GM21423 (cell line): ENCODE measurements around the gene DISP3.

Experiments
- ATAC-seq: cut with Tn5 transposase; IDR thresholded peaks from one replicate; pipeline ENCODE4 v1.9.1; 2021; ENCODE audit warnings: mild to moderate bottlenecking, moderate library complexity; ENCODE audit not compliant: unreplicated experiment

DISP3 gene

DNA sequence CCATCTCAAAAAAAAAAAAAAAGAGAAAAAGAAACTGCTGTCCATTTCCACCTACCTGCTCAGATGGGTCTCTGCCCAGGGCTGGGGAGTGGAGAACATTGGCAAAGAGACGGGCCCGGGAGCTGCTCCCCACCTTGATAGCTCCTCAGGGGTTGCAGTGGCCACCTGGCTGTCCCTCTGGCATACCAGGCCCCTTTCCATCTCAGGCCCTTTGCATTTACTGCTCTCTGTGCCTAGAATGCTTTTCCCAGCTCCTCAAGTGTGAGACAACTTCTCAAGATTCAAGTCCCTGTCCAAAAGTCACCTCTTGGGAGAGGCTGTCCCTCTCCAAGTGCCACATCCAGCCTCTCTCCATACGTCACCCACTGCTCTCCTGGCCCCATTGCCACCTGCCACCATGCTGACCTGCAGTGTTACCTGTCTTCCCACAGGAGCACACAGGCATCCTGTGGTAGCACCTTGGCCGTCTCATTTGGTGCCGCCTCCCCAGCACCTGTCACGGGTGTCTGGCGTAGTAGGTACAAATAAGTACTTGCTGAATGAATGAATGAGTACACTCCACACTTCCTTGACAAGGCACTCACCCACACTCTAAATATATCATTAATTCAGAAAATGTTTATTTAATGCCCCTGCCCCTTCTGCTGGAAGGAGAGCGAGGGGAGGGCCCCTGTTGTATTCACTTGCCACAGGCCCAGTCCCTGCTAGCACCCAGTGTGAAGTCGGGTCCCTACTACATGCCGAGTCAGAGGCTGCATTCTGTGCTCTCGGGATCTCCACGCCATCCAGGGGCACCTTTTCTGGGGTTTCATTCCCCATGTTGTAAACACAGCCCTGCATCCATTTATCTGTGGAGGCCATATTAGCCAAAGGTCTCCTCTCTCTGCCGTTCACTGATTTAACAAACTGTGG is 48.8 kb downstream of the DISP3 start:
- no peak for ATAC-seq

DNA sequence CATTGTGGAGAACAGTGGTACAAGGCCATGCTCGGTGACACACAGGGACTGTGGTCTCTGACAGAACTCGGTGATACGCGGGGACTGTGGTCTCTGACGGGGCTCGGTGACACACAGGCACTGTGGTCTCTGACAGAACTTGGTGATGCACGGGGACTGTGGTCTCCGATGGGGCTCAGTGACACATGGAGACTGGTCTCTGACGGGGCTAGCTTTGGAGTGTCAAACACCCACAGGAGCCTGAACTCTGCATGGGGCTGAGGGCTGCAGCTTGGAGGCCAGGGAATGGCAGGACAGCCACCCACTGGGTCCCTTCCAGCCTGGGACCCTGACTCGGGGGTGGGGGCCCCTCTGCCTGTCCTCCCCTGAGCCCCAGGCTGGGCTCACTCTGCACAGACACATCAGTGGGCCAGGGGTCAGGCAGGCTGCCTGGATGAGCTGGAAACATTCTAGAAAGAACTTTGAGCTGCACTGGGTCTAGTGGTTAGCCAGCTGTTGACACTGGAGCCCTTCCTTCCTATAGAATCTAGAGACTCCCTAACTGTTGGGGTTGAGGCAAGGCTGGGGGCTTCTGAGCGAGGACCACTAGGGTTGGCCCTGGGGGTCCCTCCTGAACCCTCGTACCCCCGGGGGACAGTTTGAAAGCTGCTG is 49.8 kb downstream of the DISP3 start:
- no peak for ATAC-seq

DNA sequence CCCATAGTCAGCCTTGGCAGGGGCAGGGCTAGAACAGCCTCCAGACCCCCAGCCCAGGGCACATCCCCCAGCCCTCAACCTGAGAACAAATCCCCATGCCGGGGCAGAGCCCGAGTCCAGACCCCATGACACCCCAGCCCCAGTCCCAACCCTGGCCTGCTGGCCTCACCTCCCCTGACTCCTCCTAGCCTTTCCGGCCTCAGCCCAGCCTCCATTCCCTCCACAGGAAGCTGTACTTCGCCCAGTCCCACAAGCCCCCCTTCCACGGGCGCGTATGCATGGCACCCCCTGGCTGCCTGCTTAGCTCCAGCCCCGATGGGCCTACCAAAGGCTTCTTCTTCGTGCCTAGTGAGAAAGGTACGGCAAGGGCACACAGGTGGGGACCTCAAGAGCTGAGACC is 50.4 kb downstream of the DISP3 start:
- ATAC-seq: no peak

DNA sequence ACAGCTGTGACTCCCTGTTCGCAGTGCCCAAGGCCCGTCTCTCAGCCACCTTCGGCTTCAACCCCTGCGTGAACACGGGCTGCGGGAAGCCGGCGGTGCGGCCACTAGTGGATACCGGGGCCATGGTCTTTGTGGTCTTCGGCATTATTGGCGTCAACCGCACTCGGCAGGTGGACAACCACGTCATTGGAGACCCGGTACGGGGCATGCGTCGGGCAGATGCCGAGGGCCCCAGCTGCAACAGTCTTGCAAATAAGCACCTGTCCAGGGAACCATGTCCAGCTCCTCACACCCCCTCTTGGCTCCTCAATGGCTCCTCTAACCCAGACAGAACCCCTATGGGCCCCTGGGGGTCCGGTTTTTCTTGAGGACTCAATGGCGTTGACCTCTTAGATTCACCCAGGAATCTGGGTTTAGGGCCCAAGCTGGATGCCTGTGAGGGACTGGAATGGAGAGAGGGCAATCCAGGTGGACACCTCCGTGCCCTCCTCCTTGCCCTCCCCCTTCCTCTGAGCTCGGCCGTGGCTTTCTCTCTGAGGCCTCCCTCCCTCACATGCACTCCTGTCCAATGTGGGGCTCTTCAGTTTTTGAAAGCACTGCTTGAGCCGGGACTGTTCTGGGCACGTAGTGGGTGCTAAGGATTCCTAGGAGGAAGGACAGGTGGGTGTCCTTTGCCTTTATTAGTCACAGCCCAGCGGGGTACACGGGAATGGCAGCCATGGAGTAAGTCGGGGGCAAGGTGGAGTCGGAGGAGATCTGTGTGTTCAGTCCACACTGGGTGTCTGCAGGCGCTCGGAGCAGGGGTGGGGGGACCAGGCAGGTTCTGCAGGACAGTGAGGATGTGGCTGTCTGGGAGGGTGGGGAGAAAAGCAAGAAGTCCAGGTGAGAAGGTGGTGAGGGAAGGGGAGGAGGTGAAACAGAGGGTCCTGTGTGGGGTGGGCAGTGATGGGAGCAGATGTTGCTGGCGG is 51.1 kb downstream of the DISP3 start:
- ATAC-seq: no peak

DNA sequence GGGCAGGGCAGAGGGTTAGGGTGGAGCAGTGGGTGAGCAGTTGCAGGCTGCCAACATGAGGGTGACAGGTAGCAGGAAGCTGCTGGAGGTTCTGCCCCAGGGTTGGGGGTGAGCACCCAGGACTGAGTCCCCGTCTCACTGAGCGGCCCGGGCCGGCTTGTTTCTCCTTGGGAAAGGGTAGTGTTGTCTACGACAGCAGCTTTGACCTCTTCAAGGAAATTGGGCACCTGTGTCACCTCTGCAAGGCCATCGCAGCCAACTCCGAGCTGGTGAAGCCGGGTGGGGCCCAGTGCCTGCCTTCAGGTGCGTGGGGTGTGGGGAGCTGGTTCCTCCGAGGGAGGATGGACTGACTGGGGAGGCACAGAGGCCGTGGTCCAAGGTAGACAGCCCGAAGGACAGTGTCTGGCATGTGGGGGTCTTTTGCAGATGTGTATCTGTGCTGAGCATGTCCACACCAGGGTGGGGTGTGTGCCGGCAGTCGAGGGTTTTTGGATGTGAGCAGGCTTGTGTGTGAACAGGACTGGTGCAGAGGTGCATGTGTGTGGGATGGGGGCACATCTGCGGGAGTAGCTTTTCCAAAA is 51.9 kb downstream of the DISP3 start:
- no peak for ATAC-seq

DNA sequence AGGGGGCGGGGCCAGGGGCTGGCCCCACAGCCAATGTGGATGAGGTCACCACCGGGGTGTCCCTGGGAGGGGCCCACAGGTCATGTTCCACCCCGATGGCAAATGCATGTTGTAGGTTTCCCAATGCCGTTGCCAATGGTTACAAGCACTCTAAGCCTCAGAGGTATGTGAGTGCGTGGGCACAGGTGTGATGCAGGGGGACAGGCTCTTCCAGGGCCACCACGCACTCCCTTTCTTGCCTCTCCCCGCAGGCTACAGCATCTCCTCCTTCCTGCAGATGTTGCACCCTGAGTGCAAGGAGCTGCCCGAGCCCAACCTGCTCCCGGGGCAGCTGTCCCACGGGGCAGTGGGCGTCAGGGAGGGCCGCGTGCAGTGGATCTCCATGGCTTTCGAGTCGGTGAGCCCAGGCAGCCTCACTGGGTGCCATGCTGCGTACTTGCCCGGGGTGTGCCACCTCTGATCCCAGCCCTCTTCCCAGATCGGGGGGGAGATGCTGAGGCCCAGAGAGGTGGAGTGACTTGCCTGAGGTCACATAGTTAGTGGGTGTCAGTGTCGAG is 52.4 kb downstream of the DISP3 start:
- ATAC-seq: no peak

DNA sequence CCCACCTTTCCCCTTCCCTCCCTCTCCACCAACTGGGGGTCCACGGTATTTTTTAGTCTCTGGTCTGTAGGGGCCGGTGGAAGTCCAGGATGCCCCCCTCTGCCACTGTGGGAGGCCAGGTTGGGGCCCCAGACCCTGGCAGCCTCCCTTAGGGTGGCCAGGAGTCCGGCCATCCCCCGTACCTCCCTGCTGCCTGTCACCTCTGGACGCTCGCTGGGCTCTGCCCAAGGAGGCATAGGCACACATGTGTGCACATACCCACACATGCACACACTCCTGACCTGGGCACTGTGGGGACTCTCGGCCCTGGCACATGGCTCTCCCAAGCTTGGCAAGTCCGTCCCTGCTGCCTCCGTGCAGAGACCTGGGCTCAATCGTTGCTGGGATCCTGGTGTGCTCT is 53.0 kb downstream of the DISP3 start:
- no peak for ATAC-seq

DNA sequence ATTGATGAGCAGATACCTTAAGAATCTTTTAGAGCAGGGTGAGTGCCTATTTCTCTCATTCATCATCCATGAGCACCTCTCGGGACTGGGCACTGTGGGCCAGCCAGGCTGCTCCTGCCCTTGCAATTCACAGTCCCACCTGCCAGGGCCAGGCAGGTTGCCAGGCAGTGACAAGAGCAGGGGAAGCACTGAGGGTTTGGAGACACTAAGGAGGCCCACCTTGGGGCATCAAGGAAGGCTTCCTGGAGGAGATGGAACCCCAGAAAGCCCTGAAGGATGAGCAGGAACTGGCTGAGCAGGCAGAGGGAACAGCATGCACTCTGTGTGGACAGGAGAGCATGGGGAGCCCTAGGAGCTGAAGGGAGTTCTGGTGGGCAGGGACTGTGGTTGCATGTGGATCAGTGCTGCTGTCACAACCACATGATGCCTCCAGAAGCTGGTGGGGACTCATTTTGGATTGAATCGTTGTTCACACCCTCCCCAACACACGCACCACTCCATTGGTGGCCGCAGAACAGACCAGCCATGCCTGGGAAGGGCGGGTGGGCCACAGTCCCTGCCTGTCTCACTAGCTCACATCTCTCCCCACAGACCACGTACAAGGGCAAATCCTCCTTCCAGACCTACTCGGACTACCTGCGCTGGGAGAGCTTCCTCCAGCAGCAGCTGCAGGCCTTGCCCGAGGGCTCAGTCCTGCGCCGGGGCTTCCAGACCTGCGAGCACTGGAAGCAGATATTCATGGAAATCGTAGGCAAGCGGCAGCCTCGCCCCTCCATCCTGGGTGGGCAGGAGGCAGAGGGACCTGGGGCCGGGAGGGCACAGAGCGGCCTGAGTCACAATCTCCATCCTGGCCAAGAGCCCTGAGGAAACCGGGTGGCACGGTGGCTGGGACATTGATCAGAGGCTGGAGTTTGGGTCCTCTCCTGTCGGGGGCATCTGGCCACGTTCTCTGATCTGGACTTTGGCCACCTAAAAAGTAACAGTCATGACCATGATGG is 55.1 kb downstream of the DISP3 start:
- ATAC-seq: no peak

DNA sequence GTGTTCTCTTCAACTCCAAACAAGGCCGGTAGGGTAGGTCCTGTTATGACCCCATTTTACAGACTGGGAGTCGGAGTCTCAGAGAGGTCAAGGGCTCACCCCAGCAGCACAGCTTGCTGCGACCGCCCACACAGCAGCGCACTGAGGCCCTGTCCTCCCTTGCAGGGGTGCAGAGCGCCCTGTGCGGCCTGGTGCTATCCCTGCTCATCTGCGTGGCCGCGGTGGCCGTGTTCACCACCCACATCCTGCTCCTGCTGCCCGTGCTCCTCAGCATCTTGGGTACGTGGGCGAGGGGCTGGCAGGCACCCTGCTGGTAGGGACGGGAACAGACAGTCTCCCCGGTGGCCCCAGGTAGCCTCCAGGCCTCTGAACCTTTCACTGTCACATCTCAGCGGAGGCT is 55.9 kb downstream of the DISP3 start:
- ATAC-seq: no peak

DNA sequence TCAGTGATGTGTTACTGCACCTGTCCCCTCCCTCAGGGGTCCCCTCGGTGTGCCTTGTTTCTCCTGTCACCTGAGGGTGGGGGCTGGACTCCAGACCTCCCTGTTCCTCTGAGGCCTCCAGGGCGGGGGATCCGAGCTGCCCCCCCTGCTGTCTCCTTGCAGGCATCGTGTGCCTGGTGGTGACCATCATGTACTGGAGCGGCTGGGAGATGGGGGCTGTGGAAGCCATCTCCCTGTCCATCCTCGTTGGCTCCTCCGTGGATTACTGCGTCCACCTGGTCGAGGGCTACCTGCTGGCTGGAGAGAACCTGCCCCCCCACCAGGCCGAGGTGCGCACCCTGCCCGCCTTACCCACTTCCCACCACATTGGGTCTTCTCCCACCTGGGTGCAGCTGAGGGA is 56.4 kb downstream of the DISP3 start:
- ATAC-seq: no peak

DNA sequence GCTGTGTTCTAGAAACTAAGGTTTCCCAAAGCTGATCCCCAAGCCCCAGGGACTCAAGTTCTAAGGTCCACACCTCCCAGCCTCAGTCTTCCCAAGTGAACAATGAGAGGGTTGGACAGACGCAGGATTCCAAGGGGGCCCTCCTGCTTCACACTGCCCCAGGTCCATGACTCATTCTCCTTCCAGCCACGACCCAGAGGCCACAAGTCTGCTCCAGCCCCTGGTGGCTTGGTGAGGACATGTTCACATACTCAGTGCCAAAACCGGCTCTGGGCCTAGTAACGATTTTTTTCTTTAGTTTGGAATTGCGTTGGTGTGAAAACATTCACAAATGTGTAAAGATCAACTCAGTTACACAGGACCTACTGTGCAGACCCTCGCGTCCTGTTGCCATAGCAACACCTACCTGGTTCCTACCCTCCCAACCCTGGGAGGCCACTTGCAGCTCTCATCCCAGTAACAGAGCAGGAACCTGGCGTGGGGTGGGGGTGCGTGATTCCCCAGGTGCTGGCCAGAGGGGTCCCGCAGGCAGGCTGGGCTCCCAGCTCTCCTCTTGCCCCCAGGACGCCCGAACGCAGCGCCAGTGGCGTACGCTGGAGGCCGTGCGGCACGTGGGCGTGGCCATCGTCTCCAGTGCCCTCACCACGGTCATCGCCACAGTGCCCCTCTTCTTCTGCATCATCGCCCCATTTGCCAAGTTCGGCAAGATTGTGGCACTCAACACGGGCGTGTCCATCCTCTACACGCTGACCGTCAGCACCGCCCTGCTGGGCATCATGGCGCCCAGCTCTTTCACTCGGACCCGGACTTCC is 57.0 kb downstream of the DISP3 start:
- ATAC-seq: no peak

DNA sequence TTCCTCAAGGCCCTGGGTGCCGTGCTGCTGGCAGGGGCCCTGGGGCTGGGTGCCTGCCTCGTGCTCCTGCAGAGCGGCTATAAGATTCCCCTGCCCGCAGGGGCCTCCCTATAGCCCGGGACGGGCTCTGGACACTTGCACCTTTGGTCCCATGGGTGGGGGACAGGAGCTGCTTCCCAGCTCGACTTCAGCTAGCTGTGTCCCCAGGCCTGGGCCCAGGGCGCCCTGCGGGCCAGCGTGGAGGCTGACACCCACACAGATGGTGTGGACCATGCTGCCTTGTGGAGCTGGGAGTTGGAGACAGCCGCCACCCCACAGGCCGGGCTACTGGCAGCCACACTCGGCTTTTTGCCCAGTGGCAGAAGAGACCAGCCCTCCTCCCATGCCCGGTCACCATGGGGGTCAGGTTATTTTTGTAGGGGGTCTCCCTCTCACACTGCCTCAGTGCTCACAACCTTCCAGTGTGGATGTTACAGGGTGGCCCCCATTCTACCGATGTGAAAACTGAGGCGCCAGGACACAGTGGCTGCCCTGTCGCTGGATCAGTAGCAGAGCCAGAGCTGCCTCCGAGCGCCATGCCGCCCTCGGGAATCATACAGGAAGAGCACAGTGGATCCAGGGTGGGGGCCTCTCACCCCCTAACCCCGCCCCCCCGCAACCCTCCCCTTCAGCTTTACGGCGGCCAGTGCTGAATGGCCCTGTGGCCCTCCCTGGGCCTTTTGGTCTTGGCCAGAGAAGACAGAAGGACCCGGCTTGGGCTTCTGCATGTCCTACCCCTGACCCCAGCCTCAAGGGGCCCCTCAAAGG is 57.8 kb downstream of the DISP3 start:
- ATAC-seq: no peak

DNA sequence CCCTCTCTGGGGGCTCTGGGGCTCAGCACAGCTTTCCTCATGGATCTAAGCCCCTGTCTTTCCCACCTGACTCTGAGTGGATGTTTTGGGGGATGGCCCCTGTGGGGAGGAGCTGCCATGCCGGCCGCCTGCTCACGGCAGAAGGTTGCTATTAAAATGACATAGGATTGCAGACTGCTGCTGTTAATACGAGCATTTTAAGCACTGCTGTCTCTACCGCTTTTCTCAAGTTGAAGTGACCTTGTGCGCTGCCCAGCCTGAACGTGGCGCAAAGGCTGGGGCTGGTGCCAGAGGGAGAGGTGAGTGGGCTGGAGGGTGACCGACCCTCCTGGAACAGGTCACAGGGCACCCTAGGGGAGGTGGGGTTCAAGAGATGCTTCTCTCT is 58.4 kb downstream of the DISP3 start:
- no peak for ATAC-seq

DNA sequence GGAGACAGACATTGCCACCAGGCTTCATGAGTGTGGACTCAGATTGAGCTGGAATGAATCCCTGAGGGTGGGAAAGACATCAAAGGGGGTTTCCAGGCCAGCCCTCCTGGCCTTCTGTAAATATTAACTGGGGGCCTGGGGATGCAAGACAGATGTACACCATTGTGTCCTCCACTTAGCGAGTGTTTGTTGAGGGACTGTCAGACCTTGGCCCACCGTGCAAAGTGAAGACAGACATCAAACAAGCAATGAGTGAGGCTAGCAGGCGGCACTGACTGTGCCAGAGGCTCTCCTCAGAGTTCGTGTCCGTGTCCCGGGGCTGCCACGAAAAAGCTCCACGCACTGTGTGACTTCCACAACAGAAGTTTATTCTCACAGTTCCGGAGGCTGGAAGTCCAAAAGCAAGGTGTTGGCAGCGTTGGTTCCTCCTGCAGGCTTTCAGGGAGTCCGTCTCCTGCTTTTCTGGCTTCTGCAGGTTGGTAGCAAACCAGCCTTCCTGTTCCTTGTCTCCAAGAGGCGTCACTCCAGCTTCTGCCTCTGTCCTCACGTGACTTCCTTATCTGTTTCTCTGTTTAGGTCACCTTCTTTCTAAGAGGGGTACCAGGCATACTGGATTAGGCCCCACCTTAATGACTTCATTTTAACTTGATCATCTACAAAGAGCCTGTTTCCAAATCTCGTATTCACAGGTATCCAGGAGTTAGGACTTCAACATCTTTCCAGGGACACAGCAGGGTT is 59.1 kb downstream of the DISP3 start:
- no peak for ATAC-seq

DNA sequence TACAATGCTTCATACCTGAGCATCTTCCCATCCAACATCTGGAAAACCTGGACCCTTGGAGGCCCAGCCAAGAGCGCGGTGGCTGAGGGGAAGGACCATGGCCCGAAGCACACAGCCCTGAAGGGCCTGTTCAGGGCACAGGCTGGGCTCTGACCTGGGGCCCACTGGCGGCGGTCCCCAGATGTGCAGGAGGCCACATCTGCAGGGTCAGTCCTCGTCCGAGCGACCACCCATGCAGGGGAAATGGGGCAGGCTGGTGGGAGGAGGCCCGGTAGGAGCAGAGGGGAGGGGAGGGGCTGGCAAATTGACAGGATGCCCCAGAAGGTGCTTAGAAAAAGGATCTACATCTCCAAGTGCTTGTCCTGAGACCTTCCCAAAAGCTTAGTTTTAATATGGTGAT is 59.9 kb downstream of the DISP3 start:
- ATAC-seq: no peak

DNA sequence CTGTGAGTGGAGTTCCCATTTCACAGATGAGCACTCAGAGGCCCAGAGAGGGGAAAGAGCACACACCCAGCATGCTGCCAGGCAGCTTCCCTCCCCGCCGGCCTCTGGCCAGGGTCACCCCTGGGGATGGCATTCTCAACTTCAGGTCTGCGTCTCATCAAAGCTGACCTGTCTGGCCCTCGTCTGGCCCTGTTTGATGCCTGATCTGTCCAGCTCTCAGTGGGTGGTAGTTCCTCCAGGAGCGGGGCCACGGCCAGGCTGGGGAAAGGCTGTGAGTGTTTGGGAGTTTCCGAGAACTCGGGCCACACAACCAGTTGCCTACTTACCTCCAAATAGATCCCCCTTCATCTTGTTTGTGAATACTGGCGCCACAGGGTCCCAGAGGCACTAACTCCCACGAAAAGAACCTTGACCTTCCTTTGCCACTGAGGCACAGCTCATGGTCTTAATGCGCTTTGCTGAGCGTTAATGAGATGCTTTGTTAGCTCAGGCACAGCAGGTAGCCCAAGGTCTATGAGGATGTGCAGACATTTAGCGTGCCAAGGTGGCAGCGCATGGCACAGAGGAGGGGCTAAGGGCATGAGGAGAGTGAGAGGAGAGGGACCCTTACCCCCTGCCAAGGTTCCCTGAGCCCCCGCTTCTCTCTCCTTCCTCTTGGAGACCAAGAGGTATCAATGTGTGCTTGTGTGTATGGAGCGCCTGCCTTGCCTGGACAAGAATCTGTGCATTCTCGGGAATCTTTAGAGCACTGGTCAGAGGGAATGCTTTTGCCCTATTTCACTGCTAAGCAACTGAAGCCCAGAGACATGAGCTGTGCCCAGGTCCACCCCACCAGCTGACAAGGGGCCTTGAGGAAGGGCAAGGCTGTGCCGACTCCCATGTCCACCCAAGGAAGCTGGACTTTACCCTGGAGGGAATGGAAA is 61.2 kb downstream of the DISP3 start:
- no peak for ATAC-seq
